HG03139 (cell line): Measurements from ENCODE around the gene KIAA1671.

Experiments
- ATAC-seq: cut with Tn5 transposase; IDR thresholded peaks from one replicate; pipeline ENCODE4 v1.9.1; 2021; ENCODE audit not compliant: unreplicated experiment

The KIAA1671 gene

DNA sequence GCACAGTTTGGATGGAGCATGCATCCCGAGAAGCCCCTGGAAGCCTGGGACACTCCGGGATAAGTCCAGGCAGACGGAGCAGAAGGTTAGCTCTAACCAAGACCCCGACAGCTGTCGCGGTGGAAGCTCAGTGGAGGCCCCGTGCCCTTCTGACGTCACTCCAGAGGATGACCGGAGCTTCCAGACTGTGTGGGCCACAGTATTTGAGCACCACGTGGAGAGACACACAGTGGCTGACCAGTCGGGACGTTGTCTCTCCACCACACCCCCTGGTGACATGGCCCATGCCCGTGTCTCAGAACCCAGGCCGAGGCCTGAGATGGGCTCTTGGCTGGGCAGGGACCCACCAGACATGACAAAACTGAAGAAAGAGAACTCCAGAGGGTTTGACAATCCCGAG lies 86.3 kb downstream of the KIAA1671 start:
- no peak for ATAC-seq

DNA sequence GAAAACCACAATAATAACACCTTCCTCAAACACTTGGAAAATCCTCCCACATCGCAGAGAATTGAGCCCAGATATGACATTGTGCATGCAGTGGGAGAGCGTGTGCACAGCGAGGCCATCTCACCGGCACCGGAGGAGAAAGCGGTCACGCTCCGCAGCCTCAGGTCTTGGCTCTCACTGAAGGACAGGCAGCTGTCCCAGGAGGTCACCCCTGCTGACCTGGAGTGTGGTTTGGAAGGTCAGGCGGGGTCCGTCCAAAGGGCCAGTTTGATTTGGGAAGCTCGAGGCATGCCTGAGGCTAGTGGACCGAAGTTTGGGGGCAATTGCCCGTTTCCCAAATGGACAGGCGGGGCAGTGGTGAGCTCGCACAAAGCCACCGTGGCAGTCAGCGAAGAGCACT lies 86.7 kb downstream of the KIAA1671 start:
- no peak for ATAC-seq

DNA sequence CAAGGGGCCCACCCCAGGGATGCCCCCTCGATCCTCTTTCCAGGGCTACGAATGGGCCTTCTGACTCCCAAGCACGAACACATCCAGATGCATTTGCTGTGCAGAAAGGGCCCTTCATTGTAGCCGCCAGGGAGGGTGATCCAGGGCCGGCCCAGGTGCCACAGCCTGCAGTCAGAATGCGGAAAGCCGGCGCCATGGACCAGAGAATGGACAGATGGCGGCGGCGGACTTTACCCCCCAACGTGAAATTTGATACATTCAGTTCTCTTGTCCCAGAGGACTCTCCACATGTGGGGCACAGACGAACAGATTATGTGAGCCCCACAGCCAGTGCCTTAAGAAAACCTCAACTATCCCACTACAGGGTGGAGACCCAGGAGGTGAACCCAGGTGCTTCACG lies 87.2 kb downstream of the KIAA1671 start:
- no peak for ATAC-seq

DNA sequence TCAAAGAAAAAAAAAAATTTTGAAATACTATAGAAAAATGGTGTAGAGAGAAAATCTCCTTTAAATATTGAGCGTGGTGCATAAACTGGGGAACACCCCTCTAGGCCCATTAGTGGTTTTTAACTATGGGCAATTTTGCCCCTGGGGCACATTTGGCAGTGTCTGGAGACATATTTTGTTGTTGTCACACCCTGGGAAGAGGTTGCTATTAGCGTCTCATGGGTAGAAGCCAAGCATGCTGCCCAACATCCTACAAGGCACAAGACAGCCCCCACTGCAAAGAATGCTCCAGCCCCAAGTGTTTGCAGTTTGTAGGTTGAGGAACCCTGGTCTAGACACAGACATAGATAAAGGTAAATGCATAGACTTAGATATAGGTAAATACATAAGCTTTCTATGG lies 92.6 kb downstream of the KIAA1671 start:
- no peak for ATAC-seq

DNA sequence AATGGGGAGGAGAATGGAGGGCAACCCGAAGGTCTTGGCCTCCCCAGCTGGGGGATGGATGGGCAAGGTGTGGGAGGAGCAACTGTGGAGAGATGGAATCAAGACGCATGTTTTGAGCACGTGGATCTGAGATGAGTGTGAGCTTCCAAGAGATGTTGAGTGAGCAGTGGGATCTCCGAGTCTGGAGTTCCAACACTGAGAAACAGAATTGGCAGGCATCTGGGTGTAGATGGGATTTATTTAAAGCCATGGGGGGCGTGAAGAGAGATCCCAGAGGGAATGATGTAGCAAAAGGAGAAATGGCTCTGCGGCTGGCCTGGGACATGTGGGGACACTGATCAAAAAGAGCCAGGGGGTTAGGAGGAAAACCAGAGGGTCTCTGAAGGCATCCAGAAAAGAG lies 95.6 kb downstream of the KIAA1671 start:
- no peak for ATAC-seq

DNA sequence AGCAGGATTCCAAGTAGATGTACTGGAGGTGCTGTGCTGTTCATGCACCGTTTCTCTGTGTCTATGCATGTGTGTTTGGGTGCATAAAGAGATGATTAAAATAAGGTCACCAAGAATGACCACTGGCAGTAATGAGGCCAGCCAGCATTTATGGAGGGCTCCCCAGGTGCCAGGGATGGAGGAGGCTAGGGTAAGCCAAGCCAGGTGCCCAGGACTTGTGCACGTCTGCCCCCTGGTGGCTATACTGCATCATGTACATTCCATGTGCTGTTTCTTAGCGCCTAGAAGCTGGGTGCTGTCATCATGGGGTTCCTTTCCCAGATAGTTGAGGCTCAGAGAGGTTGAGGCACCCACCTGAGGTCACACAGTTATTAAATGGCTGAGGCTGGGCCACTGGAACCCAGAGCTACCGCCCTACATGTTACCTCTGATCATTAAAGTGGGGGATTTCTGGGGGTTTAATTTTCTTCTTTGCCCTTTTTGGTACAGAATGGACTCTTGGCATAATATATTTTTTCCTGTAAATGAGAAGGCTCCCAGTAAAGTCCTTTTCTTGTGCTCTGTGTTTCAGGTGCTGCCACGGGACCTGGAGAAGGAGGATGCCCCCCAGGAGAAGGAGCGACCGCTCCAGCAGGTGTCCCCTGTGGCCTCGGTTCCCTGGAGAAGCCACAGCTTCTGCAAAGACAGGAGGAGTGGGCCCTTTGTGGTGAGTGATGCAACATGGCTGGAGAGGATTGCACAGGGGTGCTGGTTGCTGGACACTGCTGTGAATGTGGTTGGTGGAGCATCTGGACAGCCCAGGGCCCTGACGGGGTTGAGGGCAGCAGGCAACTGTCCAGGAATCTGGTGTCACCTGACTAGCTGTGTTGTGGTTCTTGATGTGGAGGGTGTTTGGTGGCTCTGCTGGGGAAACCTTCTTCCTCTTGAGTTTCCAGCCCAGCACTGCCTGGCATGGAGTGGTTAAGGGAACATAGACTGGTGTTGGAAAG lies 96.4 kb downstream of the KIAA1671 start:
- no peak for ATAC-seq

DNA sequence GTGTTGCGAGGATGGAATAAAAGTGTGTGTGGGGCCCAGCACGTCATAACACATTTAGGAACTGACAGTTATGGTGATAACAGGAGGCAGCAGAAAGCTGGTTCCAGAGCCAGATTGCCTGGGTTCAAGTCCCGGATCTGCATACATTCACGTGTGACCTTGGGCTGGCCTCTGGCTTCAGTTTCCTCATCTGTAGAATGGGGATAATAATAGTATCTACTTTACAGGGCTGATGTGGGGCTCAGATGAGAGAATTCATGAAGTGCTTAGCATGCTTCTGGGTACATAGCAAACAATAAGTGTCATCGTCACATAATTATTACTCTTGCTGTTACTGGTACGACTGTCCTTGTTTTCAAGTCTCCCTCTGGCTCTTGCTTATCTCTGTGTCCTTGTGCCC lies 97.3 kb downstream of the KIAA1671 start:
- no peak for ATAC-seq

DNA sequence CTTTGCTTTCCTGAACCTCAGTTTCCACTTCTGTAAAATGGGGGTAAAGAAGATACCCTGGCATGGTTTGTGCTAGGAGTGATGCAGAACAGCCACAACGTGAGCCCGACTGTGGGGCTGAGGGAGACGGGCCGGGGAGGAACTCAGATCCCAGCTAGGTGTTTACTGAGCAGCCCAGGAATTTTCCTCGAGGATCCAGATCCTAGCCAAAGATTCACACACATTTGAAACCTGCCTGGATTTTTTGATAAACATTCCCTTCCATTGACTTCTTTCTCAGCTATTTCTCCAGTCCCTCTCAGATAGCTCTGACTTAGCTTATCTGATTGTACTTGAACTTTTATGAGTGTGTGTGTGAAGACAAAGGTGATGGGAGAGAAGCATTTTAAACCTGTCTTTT lies 98.0 kb downstream of the KIAA1671 start:
- ATAC-seq, result no peak

DNA sequence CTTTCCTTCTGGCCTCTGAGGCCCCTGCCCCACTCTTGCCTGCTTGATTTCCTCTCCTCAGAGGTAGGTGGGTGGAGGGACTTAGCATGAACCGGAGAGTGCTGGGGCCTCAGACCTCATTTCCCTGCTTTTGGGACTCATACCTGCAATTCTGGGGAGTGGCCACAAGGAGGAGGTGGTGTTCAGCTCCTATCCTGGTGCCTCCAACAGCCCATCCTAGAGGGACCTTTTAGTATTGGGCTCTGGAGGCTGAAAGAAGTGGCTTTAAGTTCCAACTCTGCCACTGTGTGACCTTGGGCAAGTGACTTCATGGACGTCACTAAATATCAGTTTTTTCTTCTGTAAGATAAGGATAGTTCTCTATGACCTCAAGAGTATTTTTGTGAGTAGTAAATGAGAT lies 98.6 kb downstream of the KIAA1671 start:
- no peak for ATAC-seq

DNA sequence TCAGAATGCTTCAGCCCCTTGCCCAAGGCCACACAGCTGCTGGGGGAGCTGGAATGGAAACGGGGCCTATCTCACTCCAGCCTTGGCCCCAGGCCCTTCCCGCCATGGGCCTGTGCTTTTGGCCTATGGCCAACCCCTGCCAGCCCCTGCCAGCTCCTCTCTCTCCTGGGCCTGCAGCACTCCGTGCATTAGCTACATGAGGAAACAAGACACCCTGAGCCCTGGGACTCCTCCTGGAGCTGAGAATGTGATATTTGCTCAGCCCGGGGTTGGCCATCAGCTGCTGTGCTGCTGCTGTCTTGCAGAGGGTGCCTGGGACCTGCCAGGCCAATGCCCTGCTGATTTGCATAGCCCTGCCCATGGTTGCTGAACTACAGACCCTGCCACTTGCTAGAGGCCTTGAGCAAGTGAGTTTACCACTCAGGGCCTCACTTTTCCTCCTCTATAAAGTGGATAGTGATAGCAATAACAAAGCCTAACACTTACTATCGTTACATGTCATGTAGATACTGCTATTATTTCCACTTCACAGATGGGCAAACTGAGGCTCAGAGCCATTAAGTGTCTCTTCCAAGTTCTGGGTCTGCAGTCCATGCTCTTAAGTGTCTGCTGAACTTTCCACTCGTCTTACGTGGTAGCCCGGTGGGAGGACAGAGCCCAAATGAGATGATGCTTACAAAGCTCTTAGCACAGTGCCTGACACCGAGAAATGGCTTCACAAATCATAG lies 99.6 kb downstream of the KIAA1671 start:
- no peak for ATAC-seq

DNA sequence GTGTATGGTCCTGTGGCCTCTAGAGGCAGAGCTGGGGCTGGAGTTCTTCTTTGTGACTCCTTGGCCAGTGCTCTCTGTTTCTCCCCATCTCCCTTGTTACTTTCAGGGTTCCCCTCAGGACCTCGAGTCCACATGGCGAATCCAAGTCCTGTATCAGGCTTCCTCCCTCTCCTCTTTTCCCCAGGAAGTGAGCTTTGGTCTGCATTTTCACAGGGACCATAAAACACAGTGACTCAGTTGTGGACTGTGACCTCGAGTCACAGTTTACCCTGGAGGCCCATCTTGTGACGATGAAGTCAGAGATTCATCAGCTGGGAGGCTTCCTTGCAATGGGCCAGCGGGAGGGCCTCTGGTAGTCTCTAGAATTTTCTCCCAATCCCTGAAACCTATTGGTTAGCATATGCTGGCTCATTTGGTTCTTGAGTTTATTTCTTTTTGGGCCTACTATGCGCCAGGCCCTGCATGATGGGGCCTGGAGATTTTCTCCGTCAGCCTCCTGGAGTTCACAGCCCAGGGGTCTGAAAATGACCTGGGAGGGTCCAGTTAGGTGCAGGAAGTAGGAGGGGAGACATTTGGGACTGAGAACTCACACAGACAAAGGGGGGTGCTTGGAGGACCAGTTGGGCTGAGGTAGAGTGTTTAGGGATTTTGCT lies 100.8 kb downstream of the KIAA1671 start:
- ATAC-seq, result no peak

DNA sequence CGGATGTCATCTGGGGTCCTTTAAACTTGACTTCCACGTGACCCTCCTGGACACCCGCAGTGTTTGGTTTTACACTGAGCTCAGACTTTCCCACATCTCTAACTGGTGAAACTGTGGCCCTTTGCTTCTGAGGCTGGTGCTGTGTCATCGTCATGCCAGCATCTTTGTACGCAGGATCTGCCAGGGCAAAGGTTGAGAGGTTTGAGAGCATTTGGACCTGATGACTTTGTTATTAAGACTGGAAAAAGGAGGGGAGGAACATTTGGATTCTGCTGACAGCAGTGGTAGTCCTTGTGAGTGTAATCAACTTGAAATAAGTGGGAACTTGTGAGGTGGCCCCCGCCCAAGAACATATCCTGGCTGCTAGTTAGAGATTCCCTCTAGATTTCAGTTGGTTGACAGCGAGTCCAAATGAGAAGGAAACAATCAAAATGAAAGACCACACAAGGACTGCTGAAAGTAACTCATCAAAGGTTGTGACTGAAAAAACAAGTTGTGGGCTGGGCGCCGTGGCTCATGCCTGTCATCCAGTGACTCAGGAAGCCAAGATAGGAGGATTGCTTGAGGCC lies 102.5 kb downstream of the KIAA1671 start:
- ATAC-seq, result no peak

DNA sequence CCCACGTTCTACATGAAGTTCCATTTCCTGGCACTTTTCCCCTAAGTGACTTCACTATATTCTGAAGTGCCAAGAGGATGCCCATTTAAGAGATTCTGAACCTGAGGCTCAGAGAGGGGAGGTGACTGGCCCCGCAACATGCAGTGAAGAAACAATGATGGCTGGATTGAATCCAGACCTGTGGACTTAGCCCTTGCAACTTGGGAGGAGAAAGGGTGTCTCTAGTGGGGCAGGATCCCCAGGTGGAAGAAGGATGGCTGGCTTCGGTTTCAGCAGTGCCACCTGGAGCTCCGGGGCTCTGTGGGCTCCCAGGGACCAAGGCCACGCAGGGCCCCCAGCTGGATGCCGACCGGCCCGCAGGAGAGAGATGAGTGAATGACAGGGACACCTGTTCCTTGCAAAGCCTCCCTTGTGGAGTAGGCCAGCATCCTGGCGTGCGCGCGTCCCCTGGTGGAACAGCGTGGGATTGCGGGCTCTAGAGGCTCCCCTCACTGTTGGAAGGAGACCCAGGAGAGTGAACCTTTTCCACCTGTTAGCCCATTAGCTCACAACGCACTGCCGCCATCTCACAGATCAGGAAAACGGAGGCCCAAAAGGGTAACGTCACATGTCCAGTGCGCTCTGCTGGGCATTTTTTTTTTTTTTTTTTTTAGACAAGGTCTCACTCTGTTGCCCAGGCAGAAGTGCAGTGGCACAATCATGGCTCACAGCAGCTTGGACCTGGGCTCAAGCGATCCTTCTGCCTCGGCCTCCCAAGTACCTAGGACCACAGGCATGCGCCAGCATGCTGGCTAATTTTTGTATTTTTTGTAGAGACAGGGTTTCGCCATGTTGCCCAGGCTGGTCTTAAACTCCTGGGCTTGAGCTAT lies 104.7 kb downstream of the KIAA1671 start:
- ATAC-seq, result no peak

DNA sequence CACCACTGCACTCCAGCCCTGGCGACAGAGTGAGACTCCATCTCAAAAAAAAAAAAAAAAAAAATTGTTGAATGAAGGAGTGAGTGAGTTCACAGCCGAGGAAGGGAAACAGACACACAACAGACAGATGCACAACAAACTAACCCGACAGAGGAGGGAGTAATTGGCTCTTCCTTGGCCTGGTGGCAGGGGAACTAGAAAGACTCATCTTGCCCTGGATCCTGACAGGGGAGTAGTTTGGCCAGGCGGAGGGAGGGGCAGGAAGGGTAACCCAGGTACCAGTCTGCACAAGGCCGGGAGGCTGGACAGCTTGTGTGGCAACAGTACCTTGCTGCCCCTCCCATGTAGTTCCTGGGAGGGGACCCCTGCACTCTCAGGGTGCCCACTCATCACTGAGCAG lies 106.9 kb downstream of the KIAA1671 start:
- no peak for ATAC-seq

DNA sequence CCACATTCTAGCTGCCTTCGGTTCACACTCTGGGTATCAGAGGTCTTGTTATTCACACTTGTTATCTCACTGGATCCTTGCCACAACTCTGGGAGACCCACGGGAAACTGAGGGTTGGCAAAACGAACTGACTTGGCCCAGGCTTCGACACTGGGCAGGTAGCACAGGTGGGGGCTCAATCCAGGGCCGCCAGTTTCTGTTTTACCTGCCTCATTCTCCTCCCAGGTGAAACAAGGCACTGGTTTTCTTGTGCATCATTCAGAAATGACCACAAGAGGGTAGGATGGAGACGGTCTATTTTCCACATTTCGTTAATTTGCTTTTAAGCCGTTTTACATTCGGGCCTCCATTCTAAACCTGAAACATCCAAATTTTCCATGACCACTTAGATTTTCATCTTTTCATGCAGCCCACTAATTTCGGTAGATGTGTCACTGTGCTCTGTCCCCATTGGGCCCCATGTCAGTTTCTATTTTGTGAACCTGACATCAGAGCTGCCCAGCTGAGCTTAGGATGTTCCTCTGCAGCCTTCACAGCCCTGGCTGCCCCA lies 108.1 kb downstream of the KIAA1671 start:
- no peak for ATAC-seq

DNA sequence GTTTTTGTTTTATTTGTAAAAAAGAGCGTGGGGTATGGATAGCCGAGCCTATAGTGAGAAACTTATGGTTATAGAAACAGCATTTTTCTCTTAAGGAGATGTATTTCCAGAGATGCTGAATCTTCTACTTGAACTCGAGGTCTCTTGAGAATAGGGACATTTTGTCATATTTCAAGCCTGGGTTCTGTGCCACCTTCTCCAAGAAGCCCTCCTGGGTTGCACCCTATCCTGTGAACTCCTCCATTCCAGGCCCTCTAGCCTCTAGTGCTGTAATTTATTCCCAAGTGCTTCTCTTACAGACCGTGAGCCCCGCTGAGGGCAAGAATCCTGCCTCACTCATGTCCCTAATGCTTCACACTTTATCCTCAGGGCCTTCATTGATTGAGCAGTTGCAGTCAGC lies 108.6 kb downstream of the KIAA1671 start:
- no peak for ATAC-seq

DNA sequence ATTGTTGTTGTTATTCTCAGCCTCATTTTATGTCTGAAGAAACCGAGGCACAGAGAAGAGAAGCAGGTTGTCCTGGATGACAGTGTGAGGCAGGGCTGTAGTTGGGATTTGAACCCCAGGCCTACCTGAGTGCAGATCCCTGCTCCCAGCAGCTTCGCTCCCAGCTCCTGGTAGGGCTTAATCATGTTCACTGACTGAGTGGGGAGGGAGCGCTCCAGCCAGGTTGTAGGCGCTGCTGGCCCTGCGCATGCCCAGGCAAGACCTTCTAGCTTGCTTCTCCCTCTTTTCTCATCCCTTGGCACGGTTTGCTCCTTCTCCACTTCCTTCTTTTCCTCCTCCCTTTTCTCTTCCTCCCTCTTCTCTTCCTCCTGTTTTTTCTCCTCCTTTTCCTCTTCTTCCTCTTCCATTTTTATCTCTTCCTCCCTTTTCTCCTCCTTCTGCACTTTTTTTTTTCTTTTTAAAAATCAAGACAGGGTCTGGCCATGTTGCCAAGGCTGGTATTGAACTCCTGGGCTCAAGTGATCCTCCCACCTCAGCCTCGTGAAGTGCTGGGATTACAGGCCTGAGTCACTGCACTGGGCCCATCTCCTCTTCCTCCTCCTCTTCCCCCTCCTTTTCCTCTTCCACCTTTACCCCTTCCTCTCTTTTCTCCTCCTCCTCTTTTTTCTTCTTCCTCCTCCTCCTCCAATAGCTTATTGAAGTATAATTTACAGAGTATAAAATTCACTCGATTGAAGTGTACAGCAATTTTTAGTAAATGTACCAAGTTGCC lies 109.3 kb downstream of the KIAA1671 start:
- no peak for ATAC-seq

DNA sequence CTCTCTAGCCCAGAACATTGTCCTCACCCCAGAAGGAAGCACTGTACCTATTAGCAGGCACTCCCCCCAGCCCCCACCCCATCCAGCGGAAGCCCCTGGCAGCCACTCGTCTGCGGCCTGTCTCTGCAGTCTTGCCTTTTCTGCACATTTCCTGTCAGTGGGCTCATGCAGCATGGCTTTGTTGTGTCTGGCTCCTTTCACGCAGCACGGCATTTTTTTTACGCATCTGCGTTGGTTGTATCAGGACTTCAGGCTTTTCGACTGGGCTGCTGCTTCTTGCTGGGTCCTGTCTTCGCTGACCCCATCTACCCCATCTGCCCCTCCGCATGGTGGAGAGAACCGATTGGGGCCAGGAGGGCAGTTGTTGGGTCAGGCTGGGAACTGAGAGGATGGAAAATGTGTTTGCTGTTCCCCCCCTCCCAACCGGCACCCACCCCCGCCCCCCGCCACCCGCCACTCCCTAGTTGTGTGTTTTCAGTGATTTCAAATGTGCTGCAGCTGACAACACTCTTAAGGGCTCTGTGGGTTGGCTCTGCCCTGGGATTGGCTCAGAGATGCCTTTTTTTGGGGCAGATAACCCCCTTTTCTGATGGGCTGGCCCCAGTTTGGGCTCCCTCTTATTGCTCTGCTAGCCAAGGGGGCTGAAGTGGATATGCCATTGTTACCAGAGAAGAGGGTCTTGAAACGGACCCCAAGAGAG lies 110.0 kb downstream of the KIAA1671 start:
- ATAC-seq, result no peak
